ENCODE measurements around the gene PRKCQ.
"Not testable (repeated sequence)": the region's sequence is repeated elsewhere in the genome, so short reads cannot be mapped to it uniquely, and the experiment has no call there.

Gene PRKCQ

DNA sequence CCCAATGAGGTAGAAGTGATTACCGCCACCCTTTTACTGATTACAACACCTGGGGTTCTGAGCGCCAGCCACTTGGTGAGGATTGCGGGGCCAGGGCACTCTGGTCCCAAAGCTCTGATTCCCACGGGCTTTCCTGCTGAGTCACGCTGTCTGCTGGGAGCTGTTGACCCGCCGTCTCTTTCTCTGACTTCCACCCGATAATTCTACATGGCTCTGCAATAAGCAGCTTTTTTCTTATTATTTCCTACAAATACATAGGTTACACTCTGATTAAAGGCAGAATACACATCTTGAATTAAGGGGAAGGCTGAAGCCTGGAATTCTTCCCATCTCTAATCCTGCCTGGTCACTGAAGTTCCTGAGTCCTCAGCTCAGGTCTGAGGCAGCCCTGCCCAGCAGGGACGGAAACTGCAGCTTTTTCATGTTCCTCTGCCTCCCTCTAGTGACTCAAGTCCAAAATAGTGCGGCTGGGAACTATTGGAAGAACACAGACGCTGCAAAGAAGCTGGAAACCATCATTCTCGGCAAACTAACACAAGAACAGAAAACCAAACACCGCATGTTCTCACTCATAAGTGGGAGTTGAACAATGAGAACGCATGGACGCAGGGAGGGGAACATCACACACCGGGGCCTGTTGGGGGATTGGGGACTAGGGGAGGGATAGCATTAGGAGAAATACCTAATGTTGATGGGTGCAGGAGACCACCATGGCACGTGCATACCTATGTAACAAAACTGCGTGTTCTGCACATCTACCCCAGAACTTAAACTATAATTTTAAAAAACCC lies 178.3 kb downstream of the PRKCQ start:
- no peak for DNase-seq

DNA sequence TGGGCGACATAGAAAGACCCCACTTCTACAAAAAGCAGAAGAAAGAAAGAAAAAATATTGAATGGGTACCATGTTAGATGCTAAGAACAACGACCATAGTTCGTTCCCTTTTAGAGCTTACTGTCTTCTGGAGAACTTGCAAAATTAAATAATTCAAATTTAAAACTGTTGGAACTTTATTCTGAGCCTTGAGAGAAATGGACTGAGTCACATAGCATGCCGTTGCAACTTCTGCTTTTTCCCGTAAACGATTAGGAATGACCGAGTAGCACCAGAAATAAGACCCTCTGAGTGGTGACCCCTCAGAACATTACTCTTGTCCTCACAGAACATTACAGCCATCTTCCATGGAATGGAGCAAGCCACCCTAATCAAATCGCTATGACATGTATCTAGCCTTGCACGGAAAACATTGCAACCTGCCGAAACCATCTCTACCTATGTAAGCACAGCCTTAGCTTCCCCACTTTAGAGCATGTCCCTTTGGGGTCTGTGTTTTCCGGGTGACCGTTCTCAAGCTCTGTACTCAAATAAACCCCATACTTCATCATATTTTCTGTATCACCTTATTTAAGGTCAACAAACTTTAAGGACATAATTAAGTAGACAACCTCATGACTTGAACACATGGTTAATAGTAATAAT lies 179.1 kb downstream of the PRKCQ start:
- DNase-seq, result no peak

GRCh38 chr10:6400331-6400730 lies 179.7 kb downstream of the PRKCQ start:
- DNase-seq, result no peak

DNA sequence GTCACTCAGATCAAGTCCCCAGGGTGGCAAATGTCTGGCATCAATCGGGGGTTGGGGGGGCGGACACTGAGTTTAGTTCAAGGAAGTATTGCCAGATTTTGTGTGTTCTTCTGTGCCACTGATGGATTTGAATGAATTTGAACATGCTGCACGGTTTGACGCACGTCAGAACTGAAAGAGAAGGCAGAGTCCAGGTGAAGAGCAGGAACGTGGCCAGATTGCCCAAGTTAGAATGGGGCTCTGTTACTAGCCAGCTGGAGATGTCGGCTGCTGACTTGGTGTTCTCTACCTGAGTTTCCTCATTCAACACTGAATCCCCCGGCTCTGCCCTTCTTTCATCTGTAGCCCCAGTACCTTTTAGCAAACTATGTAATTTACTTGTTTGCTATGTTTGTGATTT lies 180.2 kb downstream of the PRKCQ start:
- DNase-seq, result no peak

GRCh38 chr10:6399231-6399741 lies 180.8 kb downstream of the PRKCQ start:
- no peak for DNase-seq

GRCh38 chr10:6398399-6398798 lies 181.7 kb downstream of the PRKCQ start:
- DNase-seq, result no peak

GRCh38 chr10:6396652-6397051 lies 183.4 kb downstream of the PRKCQ start:
- no peak for DNase-seq

GRCh38 chr10:6396226-6396625 lies 183.8 kb downstream of the PRKCQ start:
- no peak for DNase-seq

- DNase-seq, result no peak
Observed at GRCh38 chr10:6395606-6396005, 184.5 kb downstream of the PRKCQ start.

GRCh38 chr10:6394084-6394483 lies 186.0 kb downstream of the PRKCQ start:
- no peak for DNase-seq

DNA sequence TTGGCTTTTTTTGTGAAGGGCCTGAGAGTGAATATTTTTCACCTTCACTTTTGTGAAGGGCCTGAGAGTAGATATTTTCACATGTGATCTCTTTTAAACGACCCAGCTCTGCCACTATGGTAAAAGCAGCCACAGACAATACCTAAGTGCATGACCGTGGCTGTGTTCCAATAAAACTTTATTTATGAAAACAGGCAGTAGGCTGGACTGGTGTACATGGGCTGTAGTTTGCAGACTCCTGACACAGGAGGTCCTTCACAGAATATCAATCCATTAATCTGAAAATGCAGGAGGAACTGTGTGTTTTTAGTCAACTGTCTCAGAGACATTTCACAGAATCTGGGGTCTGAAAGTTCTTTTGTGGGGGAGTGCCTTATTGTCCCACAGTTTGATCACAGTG lies 186.9 kb downstream of the PRKCQ start:
- DNase-seq, result no peak

DNA sequence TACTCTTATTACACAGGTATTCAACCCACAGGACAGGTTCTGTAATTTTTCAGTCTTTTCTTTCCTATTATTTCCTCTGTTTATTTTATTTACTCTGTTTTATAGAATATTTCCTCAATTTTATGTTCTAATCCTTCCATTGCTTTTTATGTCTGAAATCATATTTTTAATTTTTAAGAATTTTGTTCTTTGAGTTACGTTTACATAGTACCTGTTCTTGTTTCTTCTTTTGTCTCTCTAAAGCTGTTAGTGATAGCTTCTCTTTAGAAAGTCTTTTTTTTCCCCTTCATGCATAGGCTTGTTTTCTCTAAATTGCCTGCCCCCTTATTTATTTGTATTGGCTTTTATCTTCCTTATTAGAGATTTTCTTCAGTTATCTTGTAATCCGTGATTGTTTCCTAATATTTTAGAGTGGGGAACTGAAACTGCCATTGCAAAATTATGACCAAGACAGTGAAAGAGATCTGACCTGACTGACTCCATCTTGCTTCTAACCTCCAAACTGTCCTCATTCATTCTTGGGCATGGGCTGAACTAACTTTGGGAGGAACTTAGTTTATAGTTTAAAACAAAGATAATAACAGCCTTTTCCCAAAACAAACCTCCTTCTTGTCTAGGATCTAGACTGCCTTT lies 189.7 kb downstream of the PRKCQ start:
- DNase-seq, result no peak

DNA sequence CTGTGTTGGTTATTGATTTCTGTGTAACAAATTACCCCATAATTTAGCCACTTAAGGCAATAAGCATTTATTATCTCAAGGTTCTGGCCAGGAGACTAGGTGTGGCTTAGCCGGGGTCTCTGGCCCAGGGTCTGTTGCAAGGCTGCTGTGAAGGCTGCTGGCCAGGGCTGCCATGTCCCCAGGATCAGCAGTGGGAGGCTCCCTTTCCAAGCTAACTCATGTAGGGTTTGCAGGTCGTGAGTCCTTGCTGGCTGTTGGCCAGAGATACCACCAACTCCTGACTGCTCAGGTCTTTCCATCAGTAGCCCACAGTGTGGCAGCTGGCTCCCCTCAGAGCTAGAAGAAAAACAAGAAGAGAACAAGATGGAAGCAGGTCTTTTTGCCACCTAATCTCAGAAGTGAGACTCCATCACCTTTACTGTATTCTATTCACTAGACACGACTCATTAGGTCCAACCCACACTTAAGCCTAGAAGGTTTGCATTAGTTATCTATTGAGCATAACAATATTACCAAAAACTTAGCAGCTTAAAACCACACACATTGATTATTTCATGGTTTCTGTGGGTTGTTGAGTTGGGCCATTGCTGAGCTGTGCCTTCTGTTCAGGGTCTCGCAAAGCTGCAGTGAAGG lies 191.7 kb downstream of the PRKCQ start:
- no peak for DNase-seq

DNA sequence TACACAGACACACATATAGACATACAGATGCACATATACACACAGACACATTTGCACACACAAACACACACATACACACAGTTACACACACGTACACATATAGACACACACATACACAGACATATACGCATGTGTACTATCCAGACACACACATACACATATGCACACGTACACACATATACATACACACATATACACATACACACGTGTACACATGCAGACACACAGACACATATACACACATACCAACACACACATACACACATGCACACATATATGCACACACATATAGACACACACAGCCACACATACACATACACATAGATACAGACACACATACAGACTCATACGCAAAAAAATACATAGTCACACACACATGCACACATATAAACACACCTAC lies 193.1 kb downstream of the PRKCQ start:
- DNase-seq, result no peak

- no peak for DNase-seq
Observed at GRCh38 chr10:6386346-6386745, 193.7 kb downstream of the PRKCQ start.

- DNase-seq, result no peak
Observed at GRCh38 chr10:6385665-6386064, 194.4 kb downstream of the PRKCQ start.

- no peak for DNase-seq
Observed at GRCh38 chr10:6384847-6385246, 195.2 kb downstream of the PRKCQ start.

DNA sequence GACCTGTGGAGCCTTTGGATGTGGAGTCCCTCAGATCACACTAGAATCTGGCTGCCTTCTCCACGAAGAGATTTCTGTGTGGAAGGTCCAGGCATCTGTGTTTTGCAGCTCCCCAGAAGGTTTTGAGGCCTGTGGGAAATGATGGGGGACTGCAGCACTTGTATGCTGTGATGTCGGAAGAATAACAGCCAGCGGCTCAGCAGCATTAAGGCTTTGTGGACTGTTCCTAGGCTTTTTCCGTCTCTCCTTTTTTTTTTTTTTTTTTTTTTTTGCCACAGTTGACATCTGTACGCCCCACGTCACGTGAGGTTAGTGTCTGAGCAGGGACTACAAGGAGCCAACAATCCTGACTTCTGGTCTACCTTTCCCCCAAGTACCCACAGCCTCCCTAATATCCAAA lies 196.0 kb downstream of the PRKCQ start:
- DNase-seq, result no peak

DNA sequence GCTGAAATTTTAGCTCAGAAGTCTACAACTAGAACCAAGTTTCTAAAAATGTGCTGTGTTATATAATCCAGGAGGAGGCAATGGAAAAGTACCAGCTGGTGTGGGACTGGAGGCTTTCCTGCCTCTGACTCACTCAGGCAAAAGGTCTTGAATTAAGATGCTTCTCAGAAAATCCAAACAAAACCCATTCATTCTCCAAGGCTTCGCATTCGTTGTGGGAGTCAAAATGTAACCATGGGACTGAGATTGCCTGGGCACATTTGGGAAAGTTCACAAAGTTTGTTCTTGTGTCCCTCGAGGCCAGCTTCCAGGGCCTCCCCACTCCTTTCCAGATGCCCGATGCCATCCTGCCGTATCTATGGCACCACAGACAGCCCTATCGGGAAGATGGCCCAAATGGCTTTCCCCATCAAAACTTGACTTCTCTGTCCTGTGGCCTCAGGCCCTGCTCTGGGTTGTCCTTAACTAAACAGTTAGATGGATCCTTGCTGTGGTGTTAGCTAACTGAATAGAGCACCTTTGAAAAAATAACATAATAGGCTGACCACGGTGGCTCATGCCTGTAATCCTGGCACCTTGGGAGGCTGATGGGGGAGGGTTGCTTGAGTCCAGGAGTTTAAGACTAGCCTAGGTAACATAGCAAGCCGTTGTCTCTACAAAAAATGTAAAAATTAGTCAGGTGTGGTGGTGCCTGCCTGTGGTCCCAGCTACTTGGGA lies 196.8 kb downstream of the PRKCQ start:
- no peak for DNase-seq

DNA sequence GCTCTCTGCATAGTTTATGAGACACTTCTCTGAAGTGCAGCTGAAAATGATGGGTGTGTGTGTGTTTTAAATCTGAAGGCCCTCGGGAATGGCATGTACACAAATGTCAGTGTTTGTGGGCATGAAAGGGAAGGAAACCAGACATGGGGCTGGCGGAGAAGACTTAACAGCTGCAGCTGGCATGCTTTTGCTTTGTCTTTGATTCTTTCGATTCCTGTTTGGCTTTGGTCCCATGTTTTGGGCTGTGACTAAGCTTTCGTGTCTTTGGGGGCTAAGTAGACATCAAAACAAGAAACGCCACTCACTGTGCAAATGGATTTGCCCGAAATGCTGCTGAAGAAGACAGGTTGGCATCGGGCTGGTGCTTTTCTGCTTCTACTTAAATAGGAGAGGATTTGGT lies 198.0 kb downstream of the PRKCQ start:
- DNase-seq, result no peak

DNA sequence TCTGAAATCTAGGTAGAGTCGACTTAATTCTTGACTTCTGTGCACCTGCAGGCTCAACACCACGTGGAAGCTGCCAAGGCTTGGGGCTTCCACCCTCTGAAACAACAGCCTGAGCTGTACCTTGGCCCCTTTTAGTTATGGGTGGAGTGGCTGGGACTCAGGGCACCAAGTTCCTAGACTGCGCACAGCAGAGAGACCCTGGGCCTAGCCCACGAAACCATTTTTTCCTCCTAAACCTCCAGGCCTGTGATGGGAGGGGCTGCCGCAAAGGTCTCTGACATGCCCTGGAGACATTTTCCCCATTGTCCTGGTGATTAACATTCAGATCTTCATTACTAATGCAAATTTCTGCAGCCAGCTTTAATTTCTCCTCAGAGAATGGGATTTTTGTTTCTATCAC lies 199.6 kb downstream of the PRKCQ start:
- DNase-seq, result not testable (repeated sequence)

GRCh38 chr10:6379015-6379776 lies 200.9 kb downstream of the PRKCQ start:
- no peak for DNase-seq

Measured in cortex of kidney (tissue), 1 donor.